Activated CD4-positive, alpha-beta T cell treated with anti-CD3 and anti-CD28 coated beads for 1 hour (primary cell): ENCODE results near the gene HMX1.

Experiments used
- DNase-seq: peaks from one replicate; pipeline ENCODE4 v3.0.0-alpha.2; 2020

The HMX1 gene

DNA sequence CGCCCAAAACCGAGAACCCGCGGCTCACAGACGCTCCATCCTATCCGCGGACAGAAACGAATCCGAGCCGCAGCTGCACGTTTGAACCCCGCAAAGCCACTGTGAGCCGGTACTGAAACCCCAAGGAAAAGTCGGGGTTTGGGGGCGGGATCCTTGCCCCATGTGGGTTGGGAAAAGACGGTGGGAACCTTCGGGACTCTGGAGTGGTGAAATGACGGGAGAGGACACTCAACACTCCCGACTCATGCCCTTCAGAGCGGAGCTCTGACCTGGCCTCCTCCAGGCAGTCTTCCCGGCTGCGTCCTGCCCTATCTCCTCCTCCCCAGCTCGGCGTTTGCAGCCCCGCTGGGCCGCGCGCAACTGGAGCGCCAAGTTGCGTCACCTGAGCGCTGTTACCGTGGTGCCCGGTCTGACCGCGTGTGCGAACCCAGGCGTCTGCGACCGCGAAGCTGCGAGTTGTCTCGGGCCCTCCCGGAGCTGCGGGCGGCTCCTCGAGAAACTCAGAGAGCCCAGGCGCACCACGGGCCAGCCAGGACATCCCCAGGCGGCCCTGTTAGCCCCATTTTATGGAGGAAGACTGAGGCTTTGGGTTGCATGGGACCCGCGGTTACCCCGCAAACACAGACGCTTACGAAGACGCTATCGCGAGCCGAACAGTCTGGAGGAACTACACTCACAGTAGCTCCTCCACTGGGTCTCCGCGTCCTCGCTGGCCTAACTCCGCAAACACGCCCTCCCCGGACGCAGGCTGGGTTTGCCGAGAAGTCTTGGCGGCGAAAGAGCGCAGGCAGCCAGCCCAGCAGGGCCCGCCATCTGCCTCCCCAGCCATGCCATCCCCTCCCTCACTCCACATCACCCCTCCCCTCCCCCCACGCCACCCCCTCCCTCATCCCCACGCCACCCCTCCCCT is 20.3 kb upstream of the HMX1 start:
- DNase-seq, result no peak

DNA sequence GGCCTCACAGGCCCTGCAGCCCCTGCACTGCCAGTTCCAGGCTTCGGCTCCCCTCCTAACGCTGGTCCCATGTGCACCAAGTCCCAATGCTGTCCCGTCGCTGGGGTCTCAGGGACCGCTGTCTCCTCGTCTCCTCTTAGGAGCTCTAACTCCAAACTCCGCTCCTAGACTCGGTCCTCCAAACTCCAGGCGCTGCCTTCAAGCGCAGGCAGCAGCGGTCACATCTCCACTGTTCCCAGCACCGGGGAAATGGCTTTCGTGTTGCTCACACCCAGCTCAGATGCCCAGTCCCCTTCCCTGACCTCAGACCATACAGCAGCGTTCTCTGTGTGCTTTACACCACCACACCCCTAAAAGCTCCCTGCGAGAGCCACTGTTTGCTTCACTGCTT is 19.6 kb upstream of the HMX1 start:
- DNase-seq, result no peak

- no peak for DNase-seq
These were observed 17.2 kb upstream of the HMX1 start for GRCh38 chr4:8888856-8889255.

- no peak for DNase-seq
These were observed 15.2 kb upstream of the HMX1 start for GRCh38 chr4:8886612-8887406.

- no peak for DNase-seq
These were observed 10.6 kb upstream of the HMX1 start for GRCh38 chr4:8882239-8882638.

DNA sequence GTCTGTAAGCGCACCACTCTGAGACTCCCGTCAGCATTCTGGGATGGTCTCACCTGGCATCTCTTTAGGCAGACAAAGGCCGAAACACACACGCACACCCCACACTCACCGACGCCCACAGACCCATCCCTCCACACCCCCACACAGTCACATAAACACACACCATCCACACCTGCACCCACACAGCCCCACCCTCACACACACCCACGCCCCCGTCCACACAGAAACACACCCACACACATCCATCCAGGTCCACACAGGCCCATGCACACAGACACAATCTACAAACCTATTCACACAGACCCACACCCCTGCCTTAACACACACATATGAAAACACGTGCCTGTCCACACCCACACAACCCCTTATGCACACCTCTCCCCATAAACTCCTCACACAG is 9.2 kb upstream of the HMX1 start:
- DNase-seq, result no peak

GRCh38 chr4:8879574-8879973 is 7.9 kb upstream of the HMX1 start:
- DNase-seq, result no peak

DNA sequence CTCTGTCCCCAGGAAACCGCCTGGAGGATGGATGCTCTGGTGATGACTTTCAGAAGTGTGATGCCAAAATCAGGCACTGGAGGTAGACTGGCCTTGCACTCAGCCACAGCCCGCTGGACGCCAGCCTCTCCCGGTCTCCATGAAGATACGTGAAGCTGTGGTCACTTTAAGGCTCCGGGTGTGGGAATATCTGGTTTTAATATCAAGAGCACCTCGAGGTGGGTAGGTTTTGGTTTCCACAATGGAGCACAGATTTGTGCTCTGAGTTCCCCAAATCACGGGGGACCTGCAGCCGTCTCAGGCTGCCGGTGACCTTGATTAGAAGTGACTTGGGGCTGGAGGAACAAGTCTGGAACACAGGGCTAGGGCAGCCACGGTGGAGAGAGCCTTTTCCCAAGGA is 6.8 kb upstream of the HMX1 start:
- no peak for DNase-seq

- DNase-seq, result no peak
These were observed 6.1 kb upstream of the HMX1 start for GRCh38 chr4:8877780-8878040.

DNA sequence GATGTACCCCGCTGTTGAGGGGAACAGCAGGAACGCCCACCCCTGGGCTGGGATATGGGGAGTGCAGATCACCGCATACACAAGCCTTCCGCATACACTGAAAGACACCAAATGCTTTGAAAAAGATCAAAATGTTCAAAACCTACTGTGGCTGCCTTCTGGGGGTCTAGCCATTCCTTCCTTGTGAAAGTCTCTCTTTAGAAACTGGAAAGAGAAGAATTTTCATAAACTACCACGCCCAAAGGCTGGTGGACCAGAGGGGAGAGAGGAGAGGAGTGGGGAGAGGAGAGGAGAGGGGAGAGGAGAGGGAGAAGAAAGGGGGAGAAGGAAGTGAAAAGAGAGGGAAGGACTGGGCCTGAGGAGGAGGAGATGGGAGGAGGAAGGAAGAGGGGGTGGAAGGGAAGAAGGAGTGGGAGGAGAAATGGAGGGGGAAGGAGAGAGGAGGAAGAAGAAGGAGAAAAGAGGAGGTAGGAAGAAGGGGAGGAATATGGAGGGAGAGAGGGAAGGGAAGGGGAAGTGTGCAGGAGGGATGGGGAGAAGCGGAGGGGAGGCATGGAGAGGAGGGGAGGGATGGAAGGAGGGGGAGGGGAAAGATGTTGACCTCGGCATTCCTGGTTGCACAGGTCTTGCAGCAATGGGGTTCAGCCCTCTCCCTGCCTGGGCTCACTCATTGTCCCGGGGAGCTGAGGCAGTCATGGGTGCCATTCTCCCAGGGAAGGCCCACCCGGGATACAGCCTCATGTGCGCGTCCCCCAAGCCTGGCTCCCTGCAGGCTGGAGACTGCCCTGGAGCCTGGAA is 5.5 kb upstream of the HMX1 start:
- no peak for DNase-seq

DNA sequence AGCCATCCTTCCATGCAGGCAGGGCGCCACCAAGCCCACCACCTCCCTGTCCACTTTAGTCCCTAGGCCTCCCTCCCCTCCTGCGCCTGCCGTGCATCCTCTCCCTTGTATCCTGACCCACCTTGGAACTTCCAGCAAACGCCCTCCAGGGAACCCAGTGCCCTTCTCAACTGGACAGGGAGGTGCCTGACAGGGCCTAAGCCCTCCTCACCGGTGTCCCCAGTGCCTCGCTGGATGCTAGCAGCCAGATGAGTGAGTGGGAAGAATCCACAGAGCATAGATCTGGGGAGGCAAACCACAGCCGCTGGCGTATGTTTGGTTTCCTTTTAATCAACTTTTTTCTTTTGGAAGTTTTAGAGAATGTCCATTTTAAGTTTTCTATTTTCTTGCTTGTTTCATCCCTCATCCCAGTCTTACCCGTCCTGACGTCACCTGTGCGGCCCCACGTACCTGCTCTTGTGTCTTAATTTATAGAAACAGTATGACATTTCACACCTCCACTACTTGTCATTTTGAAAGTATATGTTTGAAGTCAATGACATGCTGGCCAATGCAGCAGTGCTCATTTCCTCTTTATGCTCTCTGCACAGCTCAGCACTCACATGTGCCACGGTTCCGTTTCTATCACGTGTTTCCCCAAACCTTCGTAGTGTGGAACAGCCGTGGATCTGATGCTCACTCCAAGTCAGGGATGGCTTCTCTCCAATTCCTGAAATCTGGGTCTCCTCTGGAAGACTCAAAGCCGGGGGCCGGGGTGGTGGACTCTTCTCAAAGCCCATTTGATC is 3.4 kb upstream of the HMX1 start:
- DNase-seq, result no peak

DNA sequence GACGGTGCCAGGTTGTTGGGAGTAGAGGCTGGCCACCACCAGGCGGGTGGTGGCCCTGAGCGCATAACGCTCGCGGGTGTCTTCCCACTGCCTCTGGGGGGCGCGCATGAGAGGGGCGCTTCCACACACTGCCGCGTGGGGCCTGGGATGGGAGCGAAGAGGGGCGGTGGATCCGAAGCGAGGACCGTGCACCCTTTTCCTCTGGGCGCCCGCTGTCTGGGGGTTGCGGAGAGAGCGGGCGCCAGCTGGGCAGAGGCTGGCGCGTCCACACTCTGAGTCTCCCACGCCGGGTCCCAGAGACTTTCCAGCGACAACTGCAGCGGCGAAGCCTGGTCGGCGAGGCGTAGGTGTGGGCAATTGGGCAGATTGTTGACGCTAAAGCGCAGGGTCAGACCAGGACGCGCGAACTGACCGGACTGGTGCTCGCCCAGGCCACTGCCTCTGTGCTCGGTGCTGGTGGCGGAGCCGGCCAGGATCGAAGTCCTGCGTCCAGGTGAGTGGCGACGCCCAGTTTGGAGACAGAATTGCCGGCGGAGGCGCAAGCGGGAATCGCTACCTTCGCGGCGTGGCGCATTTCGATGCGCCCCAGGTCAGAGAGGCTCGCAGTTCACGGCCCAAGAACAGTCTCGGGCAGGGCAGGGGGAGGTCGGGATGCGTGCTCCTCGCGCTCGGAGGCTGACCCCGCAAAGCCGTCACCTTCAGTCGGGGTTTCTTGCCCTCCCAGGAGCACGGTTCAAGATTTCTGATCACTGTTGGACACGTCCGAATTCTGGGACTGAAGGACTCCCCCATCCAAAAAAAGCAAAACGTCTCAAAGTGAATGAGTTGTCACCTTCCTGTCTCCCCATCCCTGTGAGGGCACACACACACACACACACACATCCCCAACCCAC is 2.6 kb upstream of the HMX1 start:
- no peak for DNase-seq

DNA sequence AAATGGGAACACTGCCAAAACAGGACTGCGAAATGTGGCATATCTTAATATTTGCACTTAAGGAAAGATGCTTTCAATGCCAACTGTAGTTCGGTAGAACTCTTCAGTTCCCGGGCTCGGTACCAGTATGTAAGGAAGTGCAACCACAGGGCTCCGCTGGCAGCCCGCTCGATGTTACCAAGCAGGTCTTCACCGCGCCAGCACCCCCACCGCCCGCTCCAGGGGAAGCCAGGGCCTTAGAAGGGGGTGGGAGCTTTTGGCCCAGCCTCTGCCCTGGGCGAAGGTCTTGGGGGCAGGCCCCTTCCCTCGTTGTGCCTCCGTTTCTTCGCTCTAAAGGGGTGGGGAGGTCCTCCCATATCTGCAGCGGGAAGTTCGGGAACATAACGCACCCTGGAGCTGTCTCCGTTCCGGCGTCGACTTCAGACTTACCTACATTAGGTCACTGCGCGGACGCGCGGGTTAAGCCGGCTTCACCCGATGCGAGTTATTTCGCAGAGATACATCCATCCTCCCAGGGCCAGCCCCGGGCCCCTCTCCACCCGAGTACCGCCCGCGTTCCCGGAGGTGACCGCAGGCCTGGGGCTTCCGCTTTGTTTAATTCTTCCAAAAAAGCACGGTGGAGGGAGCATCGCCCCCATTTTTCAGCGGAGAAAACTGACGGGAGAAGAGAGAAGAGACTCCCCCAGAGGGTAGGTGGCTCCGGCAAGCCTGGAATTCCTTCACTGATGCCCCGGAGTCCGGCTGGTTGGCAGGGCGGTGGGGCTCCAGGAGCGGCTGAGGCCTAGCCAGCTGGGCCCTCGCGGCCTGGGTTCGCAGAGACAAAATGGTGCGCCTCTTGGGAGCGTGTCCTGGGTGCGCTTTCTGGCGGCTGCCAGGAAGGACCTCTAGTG is 1.0 kb upstream of the HMX1 start:
- DNase-seq, result no peak

GRCh38 chr4:8870647-8871416 is 807 bp downstream of the HMX1 start:
- no peak for DNase-seq

DNA sequence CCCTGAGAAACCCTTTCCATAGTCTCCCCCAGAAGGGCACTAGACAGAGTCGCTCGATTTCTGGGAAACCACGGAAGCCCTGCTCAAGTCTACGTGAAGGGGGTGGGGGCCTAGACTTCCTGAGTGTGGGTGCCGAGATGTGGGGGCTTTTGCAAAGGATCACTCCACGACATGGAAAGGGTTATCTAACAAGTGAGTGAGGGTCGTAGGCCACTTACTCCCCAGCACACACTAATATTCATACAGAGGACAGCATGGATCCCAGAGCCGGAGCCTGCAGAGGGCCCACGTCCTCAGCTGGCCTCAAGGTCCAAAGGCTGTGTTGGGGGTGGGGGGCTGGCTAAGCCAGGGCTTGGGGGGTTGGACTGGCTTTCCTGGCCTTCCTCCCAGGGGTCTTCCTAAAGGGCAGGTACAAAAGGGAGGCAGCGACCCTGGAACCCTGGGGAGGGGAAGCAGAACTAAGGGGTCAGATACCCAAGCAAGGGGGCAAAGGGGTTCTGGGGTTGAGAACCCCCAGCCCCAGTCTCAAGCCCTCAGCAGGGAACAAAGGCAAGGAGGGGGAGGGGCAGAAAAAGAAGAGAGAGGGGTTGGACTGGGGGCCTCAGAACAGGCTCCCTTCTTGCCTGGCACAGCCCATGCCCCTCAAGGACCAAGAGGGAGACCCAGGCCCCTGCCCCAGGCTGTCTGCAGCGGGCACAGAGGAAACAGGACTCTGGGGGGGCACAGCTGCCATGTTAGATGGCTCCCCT is 1.6 kb downstream of the HMX1 start:
- DNase-seq, result no peak

DNA sequence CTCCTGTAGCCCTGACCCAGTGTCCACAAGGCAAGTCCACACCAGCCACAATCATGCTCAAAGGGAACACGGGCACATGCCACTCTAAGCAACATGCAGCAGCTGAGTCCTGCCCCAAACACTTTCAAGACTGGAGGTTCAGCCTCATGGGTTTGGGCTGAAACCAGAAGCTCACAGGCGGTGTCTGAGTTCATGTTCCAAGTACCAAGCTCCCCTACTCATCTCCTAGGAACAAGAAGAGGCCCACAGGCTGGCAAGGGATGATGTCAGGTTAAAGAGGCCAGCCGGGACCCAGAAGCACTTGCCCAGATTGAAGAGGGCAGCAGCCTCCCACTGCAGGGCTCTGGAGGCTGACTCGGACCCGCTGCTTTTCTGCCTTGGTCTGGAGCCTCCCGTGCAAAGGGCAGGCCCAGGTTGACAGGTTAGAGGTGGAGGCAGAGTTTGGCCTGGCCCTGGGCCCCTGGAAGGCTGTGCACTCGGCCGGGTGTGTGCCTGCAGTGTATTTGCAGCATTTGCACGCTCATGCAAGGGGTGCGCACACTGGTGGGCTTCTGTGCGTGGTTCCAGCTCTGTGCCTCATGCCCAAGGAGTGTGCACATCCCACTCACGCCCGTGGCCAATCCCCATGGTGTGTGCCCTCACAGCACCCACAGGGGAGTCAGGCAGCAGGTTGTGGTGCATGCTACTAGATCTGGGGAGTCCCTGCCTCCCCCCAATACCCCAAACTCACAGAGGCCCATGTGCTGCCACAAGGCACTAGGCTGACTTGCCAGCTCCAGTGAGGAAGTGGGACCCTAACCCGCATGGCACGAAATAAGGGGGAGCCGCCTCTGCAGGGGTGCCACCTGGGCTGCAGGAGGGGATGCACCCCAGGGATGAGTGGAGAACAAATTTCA is 2.4 kb downstream of the HMX1 start:
- no peak for DNase-seq

GRCh38 chr4:8868321-8869001 is 3.2 kb downstream of the HMX1 start:
- DNase-seq, result no peak
